ENCODE data around the gene RLF.

GRCh38 chr1:40268211-40268610 lies 107.0 kb downstream of the RLF start:
- no peak for TF ChIP-seq SPI1 (IDR thresholded peaks at IDR 0.05; ENCODE audit: low read depth, low read length)
- no peak for TF ChIP-seq POLR2A (IDR thresholded peaks at IDR 0.05; ENCODE audit: low read depth, low read length)
- no peak for TF ChIP-seq TAF1 (IDR thresholded peaks at IDR 0.05; ENCODE audit: low read depth, low read length)
- TF ChIP-seq POLR2AphosphoS5 (IDR thresholded peaks at IDR 0.05; ENCODE audit: low read depth, low read length): no peak
- no peak for TF ChIP-seq PAX5 (IDR thresholded peaks at IDR 0.05; ENCODE audit: insufficient read depth, low read length, severe bottlenecking)
